Rectal smooth muscle tissue (tissue), 1 donor: ENCODE measurements around the gene IFNLR1.
"Not testable (repeated sequence)": the region's sequence is repeated elsewhere in the genome, so short reads cannot be mapped to it uniquely, and the experiment has no call there.

Source experiments
- H3K27ac ChIP-seq: one replicate; pipeline ENCODE4 v1.7.0; 2013; ENCODE audit warnings: low read depth, low read length, inconsistent platforms
- H3K27me3 ChIP-seq: one replicate; pipeline ENCODE4 v1.7.0; 2013; ENCODE audit warnings: low read length; ENCODE audit not compliant: control insufficient read depth, insufficient read depth
- H3K36me3 ChIP-seq: one replicate; pipeline ENCODE4 v1.7.0; 2013; ENCODE audit warnings: low read length; ENCODE audit not compliant: control insufficient read depth, insufficient read depth
- H3K4me1 ChIP-seq: one replicate; pipeline ENCODE4 v1.7.0; 2013; ENCODE audit warnings: low read length; ENCODE audit not compliant: control insufficient read depth, insufficient read depth
- H3K4me3 ChIP-seq: one replicate; pipeline ENCODE4 v1.7.0; 2013; ENCODE audit warnings: low read length
- H3K9ac ChIP-seq: one replicate; pipeline ENCODE4 v1.7.0; 2013; ENCODE audit warnings: low read length

Gene IFNLR1

DNA sequence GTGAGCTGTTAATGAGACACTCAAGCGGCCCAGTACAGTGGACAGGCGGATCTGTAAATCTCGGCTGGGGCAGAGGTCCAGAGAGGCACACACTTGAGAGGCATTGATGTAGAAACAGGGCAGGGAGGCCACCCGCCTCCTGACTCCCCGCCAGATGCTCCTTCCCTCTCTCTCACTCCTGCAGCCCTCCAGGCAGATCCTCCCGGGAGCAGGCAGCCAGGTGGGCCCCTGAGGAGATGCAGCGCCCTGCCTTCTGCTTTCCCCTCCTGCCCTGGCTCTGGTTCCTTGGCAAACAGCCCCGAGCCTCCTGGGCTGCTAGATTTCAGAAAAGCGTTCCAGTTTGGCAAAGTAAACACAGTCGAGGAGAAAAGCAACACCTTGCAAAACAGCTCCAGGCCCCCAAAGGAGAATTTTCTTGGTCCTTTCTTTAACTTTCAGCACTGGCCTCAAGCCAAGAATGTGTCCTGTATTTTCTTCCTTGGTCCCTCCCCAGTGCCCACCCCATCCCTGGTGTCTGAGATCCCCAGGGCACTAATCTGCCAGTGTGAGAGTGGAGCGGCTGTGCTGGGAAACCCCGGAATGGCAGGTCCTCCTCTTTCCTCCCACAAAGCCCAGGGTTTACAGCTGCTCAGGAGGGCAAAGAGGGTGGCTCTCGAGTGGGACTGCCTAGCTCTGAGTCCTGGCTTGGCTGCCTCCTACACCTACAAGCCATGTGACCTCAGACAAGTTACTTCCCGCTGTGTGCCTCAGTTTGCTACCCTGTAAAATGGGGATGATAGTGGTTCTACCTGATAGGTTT lies 29.4 kb upstream of the IFNLR1 start:
- Histone ChIP-seq H3K36me3 (no peaks in the 10 kb centered on the region), H3K27me3 (peaks cover 8% of the 10 kb centered on the region), H3K9ac (no peak overlapping the region), H3K4me1 (no peaks in the 10 kb centered on the region), H3K4me3 (no peak overlapping the region), H3K27ac (no peak overlapping the region)

DNA sequence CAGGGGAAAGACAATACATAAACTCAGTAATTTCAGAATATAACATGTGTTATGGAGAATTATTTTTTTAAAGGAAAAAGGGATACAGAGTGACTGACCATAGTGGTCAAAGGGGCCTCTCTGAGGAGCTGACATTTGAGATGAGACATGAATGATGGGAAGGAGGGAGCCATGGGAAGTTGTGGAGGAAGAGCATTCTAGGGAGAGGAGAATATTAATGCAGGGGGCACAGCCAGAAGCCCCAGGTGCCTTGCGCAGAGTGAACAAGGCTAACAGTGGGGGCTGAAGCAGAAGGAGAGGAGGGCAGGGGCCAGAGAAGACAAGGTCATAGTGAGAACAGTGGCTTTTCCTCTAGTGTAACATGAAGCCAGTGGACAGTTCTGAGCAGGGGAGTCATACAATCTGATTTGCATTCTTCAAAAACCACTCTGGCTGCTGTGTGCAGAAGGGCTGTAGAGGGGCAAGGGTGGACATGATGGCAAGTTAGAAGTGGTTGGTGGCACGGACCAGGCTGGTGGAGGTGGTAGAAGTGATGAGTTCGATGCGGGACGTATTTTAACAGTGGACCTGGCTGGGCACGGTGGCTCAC lies 28.2 kb upstream of the IFNLR1 start:
- Histone ChIP-seq H3K4me1 (no peaks in the 10 kb centered on the region), H3K27me3 (peaks cover 8% of the 10 kb centered on the region)

DNA sequence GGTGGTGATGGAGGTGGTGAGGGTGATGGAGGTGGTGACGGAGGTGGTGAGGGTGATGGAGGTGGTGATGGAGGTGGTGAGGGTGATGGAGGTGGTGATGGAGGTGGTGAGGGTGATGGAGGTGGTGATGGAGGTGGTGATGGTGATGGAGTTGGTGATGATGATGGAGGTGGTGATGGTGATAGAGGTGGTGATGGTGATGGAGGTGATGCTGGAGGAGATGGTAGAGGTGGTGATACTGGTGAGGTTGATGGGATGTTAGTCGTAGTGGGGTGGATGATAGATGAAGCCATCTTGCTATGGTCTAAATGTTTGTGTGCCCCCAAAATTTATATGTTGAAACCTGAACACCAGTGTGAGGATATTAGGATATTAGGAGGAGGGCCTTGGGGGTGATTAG lies 25.3 kb upstream of the IFNLR1 start:
- no peak overlapping the region for H3K27ac ChIP-seq
- no peaks in the 10 kb centered on the region for H3K36me3 ChIP-seq
- H3K4me1 ChIP-seq = no peaks in the 10 kb centered on the region

More for the DNA sequence above, 28.2 kb upstream of the IFNLR1 start:
- Histone ChIP-seq H3K36me3 (no peaks in the 10 kb centered on the region), H3K27ac (no peak overlapping the region), H3K9ac (no peak overlapping the region), H3K4me3 (no peak overlapping the region)

DNA sequence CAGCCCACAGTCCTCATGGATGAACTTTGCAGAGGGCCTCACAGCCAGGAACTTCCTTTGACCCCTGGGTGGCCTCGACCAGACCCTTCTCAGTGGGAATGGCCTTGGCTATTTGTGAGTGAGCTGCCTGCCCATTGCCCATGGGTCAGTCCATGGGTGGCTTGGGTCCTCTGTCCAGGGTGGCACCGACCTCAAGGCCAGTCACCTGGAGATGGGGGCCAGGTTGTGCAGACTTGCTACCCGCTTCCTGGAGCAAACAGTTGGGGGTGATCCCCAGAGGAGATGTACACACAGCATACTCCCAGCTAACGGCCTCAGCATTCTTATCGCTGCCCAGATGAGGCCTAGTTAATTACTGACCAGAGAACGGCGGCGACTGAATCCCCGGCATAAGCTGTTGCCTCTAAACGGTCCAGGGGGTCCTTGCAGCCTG lies 23.1 kb upstream of the IFNLR1 start:
- H3K4me1 ChIP-seq = no peaks in the 10 kb centered on the region
- H3K9ac ChIP-seq = no peak overlapping the region
- peaks cover 3% of the 10 kb centered on the region for H3K27me3 ChIP-seq
- H3K27ac ChIP-seq = no peak overlapping the region
- no peaks in the 10 kb centered on the region for H3K36me3 ChIP-seq
- H3K4me3 ChIP-seq = no peak overlapping the region

More for the DNA sequence above, 25.3 kb upstream of the IFNLR1 start:
- H3K27me3 ChIP-seq = peaks cover 8% of the 10 kb centered on the region
- H3K4me3 ChIP-seq = no peak overlapping the region
- H3K9ac ChIP-seq = no peak overlapping the region

DNA sequence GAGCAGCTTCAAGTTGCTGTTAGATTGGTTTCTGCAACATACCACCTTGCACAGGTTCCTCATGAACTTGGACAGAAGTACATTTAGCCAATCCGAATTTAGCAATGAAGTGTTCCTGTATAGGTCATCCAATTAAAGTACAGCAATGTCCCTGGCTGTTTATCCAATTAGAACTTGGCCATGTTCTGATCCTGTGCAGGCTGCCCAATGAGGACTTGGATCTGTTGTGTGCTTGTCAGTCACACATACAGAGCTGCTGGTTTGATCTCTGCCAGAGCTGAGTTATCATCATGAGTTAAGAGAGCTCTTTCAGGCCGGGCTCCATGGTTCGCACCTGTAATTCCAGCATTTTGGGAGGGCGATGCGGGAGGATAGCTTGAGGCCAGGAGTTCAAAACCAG lies 22.0 kb upstream of the IFNLR1 start:
- no peak overlapping the region for H3K9ac ChIP-seq
- no peaks in the 10 kb centered on the region for H3K4me1 ChIP-seq
- H3K27me3 ChIP-seq = peaks cover 3% of the 10 kb centered on the region
- no peak overlapping the region for H3K27ac ChIP-seq
- H3K36me3 ChIP-seq = no peaks in the 10 kb centered on the region
- H3K4me3 ChIP-seq = no peak overlapping the region

DNA sequence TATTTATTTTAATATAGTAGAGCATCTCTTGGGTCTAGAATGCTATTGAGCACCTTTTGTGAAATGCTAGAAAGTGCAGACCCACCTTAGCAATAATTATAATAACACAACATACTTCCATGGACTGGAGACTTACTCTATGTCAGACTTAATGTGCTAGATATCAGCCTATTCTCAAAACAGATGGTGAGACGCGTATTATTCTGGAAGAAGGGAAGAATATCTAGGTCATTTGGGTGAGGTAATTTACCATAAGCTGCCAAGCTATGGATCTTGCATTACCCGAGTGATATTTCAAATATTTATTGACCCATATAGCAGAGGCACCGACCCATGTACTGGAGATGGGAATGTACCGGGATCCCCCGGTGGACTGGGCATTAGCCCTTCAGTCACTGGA lies 20.6 kb upstream of the IFNLR1 start:
- Histone ChIP-seq H3K36me3 (no peaks in the 10 kb centered on the region), H3K27ac (no peak overlapping the region), H3K9ac (no peak overlapping the region), H3K27me3 (peaks cover 3% of the 10 kb centered on the region), H3K4me1 (no peaks in the 10 kb centered on the region), H3K4me3 (no peak overlapping the region)

DNA sequence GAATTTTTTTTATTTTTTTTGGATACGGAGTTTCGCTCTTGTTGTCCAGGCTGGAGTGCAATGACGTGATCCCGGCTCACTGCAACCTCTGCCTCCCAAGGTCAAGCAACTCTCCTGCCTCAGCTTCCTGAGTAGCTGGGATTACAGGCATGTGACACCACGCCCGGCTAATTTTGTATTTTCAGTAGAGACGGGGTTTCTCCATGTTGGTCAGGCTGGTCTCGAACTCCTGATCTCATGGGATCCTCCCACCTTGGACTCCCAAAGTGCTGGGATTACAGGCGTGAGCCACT lies 20.3 kb upstream of the IFNLR1 start:
- not testable (repeated sequence) for H3K36me3 ChIP-seq, H3K4me3 ChIP-seq, H3K9ac ChIP-seq, H3K27ac ChIP-seq, H3K27me3 ChIP-seq, H3K4me1 ChIP-seq

DNA sequence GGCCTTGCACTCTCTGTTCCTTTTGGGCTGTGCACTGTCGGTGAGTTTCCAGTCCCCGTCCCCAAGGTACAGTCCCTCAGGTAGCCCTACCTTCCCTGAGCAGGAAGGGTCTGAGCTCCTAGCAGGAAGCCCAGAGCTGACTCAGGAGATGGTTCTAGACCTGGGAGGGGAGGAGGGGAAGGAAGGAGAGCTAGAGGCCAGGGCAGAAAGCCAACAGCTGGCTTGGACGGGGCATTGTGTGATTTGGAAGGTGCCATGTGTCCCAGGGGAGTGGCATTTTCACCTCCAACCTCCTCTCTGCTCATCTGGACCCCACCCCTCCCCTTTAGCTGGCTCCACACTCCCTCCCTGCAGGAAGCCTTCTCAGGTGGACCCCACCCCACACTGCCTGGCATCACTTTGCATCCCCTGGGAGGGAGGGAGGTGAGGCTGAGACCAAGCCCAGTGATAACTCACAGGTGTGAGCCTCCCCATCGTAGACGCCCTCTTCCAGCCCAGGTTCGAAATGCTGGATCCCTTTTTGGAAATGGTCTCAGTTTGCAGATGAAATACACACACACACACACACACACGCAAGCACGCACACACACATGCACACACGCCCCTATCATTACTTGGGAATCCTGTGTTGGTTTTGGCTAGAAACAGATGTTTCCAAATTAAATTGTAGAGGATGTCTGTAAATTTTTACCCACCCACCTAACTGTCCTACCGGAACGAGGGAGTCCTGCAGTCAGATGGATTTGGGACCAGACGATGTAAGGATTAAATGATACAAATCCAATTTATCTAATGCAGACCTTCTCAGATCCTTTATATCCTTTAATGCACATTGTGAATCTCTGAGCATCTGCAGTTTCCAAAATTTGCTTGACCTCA lies 19.7 kb upstream of the IFNLR1 start:
- peaks cover 3% of the 10 kb centered on the region for H3K27me3 ChIP-seq
- H3K27ac ChIP-seq = no peak overlapping the region
- no peaks in the 10 kb centered on the region for H3K36me3 ChIP-seq
- H3K4me1 ChIP-seq = no peaks in the 10 kb centered on the region
- no peak overlapping the region for H3K4me3 ChIP-seq
- no peak overlapping the region for H3K9ac ChIP-seq

DNA sequence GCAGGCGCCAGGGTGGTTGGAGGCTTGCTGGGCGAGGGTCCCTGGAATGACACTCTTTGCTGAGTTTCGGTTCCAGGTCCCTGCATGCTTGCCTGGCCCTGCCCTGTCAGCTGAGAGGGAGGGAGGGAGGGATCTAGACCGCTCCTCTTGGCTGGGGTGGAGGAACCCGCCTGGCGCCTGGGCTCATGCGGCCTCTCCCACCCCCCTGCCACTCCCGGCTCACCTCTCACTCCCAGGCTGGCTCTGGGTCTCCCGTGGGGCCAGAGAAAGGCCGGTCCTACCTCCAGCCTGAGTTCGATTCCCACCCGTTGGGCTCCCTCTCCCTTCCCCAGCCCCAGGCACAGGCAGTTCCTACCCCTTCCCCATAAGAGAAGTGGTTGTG lies 19.0 kb upstream of the IFNLR1 start:
- H3K4me1 ChIP-seq = no peaks in the 10 kb centered on the region
- peaks cover 3% of the 10 kb centered on the region for H3K27me3 ChIP-seq
- H3K4me3 ChIP-seq = no peak overlapping the region
- H3K9ac ChIP-seq = no peak overlapping the region
- no peaks in the 10 kb centered on the region for H3K36me3 ChIP-seq
- no peak overlapping the region for H3K27ac ChIP-seq

DNA sequence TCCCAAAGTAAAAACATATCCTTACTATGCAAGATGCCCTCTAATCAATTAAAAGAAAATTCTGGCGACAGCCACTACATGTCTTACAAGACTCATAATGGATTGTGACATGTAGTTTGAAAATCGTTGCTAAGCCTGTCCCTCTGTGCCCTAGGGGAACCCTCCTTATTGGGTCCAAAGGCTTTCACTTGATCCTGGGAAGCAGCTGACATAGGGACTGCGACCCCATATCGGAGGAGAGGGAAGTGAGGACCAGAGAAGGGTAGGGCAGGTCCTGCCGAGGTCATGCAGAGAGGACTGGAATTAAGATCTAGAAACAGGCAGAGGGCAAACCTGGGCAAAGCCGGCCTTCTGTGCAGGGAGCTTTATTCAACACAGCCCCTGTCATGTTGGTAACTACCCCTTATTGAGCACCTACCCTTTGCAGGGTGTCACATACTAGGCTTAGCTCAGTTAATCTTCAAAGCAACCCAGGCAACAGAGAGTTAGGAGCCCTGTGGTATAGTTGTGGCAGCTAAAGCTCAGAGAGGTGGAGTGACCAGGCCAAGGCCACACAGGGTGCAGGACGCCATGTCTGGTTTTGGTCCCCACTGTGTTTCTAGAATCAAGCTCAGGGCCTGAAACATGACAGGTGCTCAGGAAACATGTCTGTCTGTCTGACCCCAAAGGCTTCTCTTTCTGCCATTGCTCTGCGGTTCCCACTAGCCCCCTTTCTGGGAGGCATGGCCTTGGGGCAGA lies 18.4 kb upstream of the IFNLR1 start:
- Histone ChIP-seq H3K36me3 (no peaks in the 10 kb centered on the region), H3K27me3 (peaks cover 3% of the 10 kb centered on the region)

DNA sequence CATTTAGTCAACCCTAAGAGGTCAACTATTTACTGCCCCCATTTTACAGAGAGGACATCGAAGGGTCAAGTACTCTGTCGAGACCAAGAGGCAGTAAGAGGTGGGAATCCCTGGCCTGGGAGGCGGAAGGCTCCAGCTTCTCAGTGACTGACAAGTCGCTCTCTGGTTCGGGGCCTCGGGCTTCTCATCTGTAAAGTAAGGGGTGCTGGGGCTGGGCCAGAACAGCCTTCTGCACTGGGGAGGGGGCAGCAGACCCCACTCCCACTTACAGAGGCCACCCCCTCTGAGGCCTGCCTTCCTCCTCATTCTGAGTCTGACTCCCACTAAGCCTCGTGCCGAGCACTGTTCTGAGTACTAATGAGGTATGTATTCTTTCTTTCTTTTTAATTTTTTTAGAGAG lies 17.0 kb upstream of the IFNLR1 start:
- Histone ChIP-seq H3K36me3 (no peaks in the 10 kb centered on the region), H3K9ac (no peak overlapping the region), H3K27me3 (peaks cover 3% of the 10 kb centered on the region), H3K27ac (no peak overlapping the region), H3K4me1 (no peaks in the 10 kb centered on the region), H3K4me3 (no peak overlapping the region)

More for the DNA sequence above, 18.4 kb upstream of the IFNLR1 start:
- H3K4me1 ChIP-seq = no peaks in the 10 kb centered on the region
- no peak overlapping the region for H3K9ac ChIP-seq
- no peak overlapping the region for H3K27ac ChIP-seq
- no peak overlapping the region for H3K4me3 ChIP-seq

DNA sequence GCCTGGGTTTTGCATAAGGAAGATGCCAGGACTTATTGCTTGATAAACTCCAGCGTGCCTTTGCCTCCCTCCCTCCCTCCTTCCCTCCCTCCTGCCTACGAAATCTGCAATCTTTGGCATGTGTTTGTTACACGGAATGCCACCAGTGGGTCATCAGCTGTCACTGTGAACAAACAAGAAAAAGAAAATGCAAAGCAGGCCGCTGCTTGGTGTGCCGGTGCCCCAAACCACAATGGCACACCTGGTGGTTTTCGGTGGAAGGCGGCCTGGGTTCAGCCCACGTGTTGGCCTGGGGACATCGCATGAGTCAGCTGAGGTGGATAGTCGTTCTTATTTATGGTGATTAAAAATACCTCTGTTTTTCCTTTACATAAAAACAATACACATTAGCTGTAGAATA lies 16.3 kb upstream of the IFNLR1 start:
- H3K4me1 ChIP-seq = no peaks in the 10 kb centered on the region
- peaks cover 3% of the 10 kb centered on the region for H3K27me3 ChIP-seq
- no peak overlapping the region for H3K9ac ChIP-seq
- no peak overlapping the region for H3K27ac ChIP-seq
- H3K36me3 ChIP-seq = no peaks in the 10 kb centered on the region
- no peak overlapping the region for H3K4me3 ChIP-seq
